ENCODE results near the gene NFASC. TPM values are rescaled to one million over a fixed set of nuclear protein-coding genes. Genes with fewer than 3 reads are reported as not detected.

NFASC gene
- total and polyA plus RNA-seq, 9 of the 15 experiments (the other 6 are each of a cell fraction or from before 2014, with no cell fraction given), result 0.03 to 0.16 (median 0.06) TPM; not detected in 6

- TF ChIP-seq CEBPZ (IDR thresholded peaks at IDR 0.05; ENCODE audit: borderline replicate concordance, low read depth, low read length) (no peak), FOSL1 (tag; conservative IDR thresholded peaks at IDR 0.05) (peak; percentile 93), ATF2 (CRISPR knock-in tag; IDR thresholded peaks at IDR 0.05) (no peak), MXI1 (IDR thresholded peaks at IDR 0.05; ENCODE audit: low read depth, low read length) (no peak), POLR2B (IDR thresholded peaks at IDR 0.05; ENCODE audit: low read depth, partially characterized antibody) (no peak), MGA (IDR thresholded peaks at IDR 0.05) (no peak), CBFA2T2 (conservative IDR thresholded peaks at IDR 0.05) (peak; percentile 87), TAF1 (IDR thresholded peaks at IDR 0.05; ENCODE audit: control insufficient read depth, extremely low read depth, insufficient read depth, low read length, severe bottlenecking) (no peak)
Observed at GRCh38 chr1:204971517-204972336, 101.1 kb downstream of the NFASC start (continued).

Data from K562 (cell line).